ENCODE data around the gene SLC25A33.

The SLC25A33 gene

GRCh38 chr1:9634582-9634981, 95.3 kb downstream of the SLC25A33 start:
- Histone ChIP-seq H3K4me3 (ENCODE audit: severe bottlenecking) (no peak overlapping the region), H3K27me3 (ENCODE audit: insufficient read depth, poor library complexity, severe bottlenecking) (no peaks in the 10 kb centered on the region), H3K27ac (ENCODE audit: poor library complexity, severe bottlenecking) (no peak overlapping the region), H3K9me3 (ENCODE audit: severe bottlenecking) (no peaks in the 10 kb centered on the region), H3K36me3 (ENCODE audit: low read depth) (no peaks in the 10 kb centered on the region), H3K4me1 (ENCODE audit: insufficient read depth, poor library complexity, severe bottlenecking) (no peaks in the 10 kb centered on the region)
- ATAC-seq (ENCODE audit: low read depth) (no peak), DNase-seq (ENCODE audit: low spot score) (no peak)
- TF ChIP-seq CTCF (IDR thresholded peaks at IDR 0.05; ENCODE audit: poor library complexity, severe bottlenecking): no peak

Measured in RWPE2 (cell line).